ENCODE measurements around the gene ABHD2.
A peak's percentile ranks its signal among the peaks of the same experiment; 100 is the strongest.

The ABHD2 gene

GRCh38 chr15:89105147-89105546, 16.9 kb downstream of the ABHD2 start:
- H3K4me1 ChIP-seq (ENCODE audit: control extremely low read depth in 1 of 4, control insufficient read depth in 4 of 4, insufficient read depth in 4 of 4, low read length in 3 of 4): peaks cover 8 to 44% (median 30%) of the 10 kb centered on the region in 4 experiments
- ChIA-PET CTCF (interaction anchor here (1.2 to 10.1 kb wide), 4 partner anchors 12 to 69 kb away, joined by 3 to 59 read pairs (median 12); no protein-coding TSS in a partner anchor), POLR2A (no interaction called here)
- DNase-seq: no peak
- H3K27ac ChIP-seq (ENCODE audit: insufficient read depth in 1 of 2, low read depth in 1 of 2, low read length in 2 of 2, poor library complexity in 1 of 2, severe bottlenecking in 2 of 2): no peak overlapping the region
- H3K36me3 ChIP-seq (ENCODE audit: control insufficient read depth in 4 of 4, insufficient read depth in 4 of 4, low read length in 3 of 4): peaks cover 2 to 49% (median 18%) of the 10 kb centered on the region in 4 experiments
- WGBS (ENCODE audit: insufficient coverage): 100% methylated on average over 3 of the region's 4 CpGs
- H3K9me3 ChIP-seq (ENCODE audit: control extremely low read depth in 1 of 5, control insufficient read depth in 4 of 5, insufficient read depth in 2 of 5, low read depth in 1 of 5, low read length in 4 of 5): no peaks in the 10 kb centered on the region
- no peaks in the 10 kb centered on the region for H3K27me3 ChIP-seq (replicated peaks in 2 of 5; ENCODE audit: control insufficient read depth in 4 of 5, insufficient read depth in 5 of 5, low read length in 4 of 5)
- no peak overlapping the region for H3K4me3 ChIP-seq (ENCODE audit: control insufficient read depth in 1 of 7, extremely low read depth in 1 of 7, insufficient read depth in 4 of 7, low read depth in 2 of 7, low read length in 6 of 7)

GRCh38 chr15:89106200-89106599, 17.9 kb downstream of the ABHD2 start:
- no peak overlapping the region for H3K4me3 ChIP-seq (ENCODE audit: control insufficient read depth in 1 of 7, extremely low read depth in 1 of 7, insufficient read depth in 4 of 7, low read depth in 2 of 7, low read length in 6 of 7)
- CTCF ChIA-PET: interaction anchor here (1.0 to 3.6 kb wide), 3 partner anchors 9 to 13 kb away, joined by 4 to 14 read pairs (median 5); no protein-coding TSS in a partner anchor
- H3K36me3 ChIP-seq (ENCODE audit: control insufficient read depth in 4 of 4, insufficient read depth in 4 of 4, low read length in 3 of 4): peaks cover 0 to 49% (median 18%) of the 10 kb centered on the region in 4 experiments
- peaks cover 8 to 38% (median 26%) of the 10 kb centered on the region in 4 experiments for H3K4me1 ChIP-seq (ENCODE audit: control extremely low read depth in 1 of 4, control insufficient read depth in 4 of 4, insufficient read depth in 4 of 4, low read length in 3 of 4)
- POLR2A ChIA-PET: no interaction called here
- H3K27me3 ChIP-seq (replicated peaks in 2 of 5; ENCODE audit: control insufficient read depth in 4 of 5, insufficient read depth in 5 of 5, low read length in 4 of 5): no peaks in the 10 kb centered on the region
- no peaks in the 10 kb centered on the region for H3K9me3 ChIP-seq (ENCODE audit: control extremely low read depth in 1 of 5, control insufficient read depth in 4 of 5, insufficient read depth in 2 of 5, low read depth in 1 of 5, low read length in 4 of 5)
- no peak overlapping the region for H3K27ac ChIP-seq (ENCODE audit: insufficient read depth in 1 of 2, low read depth in 1 of 2, low read length in 2 of 2, poor library complexity in 1 of 2, severe bottlenecking in 2 of 2)
- no peak for DNase-seq
- WGBS (ENCODE audit: insufficient coverage): 96% methylated on average over 7 of the region's 11 CpGs

- peak in 2 of 3 donors; percentile 78 to 85 for DNase-seq
- CTCF ChIA-PET: interaction anchor here (0.9 to 2.0 kb wide), 6 partner anchors 10 to 71 kb away, joined by 3 to 7 read pairs (median 5); no protein-coding TSS in a partner anchor
- 45% methylated on average over 5 of the region's 5 CpGs for WGBS (ENCODE audit: insufficient coverage)
- Histone ChIP-seq H3K4me1 (ENCODE audit: control extremely low read depth in 1 of 4, control insufficient read depth in 4 of 4, insufficient read depth in 4 of 4, low read length in 3 of 4) (peaks cover 8 to 35% (median 25%) of the 10 kb centered on the region in 4 experiments), H3K27me3 (replicated peaks in 2 of 5; ENCODE audit: control insufficient read depth in 4 of 5, insufficient read depth in 5 of 5, low read length in 4 of 5) (no peaks in the 10 kb centered on the region), H3K9me3 (ENCODE audit: control extremely low read depth in 1 of 5, control insufficient read depth in 4 of 5, insufficient read depth in 2 of 5, low read depth in 1 of 5, low read length in 4 of 5) (no peaks in the 10 kb centered on the region), H3K27ac (ENCODE audit: insufficient read depth in 1 of 2, low read depth in 1 of 2, low read length in 2 of 2, poor library complexity in 1 of 2, severe bottlenecking in 2 of 2) (peak overlapping the region; percentile 21 to 69), H3K36me3 (ENCODE audit: control insufficient read depth in 4 of 4, insufficient read depth in 4 of 4, low read length in 3 of 4) (peaks cover 0 to 36% (median 13%) of the 10 kb centered on the region in 4 experiments), H3K4me3 (ENCODE audit: control insufficient read depth in 1 of 7, extremely low read depth in 1 of 7, insufficient read depth in 4 of 7, low read depth in 2 of 7, low read length in 6 of 7) (peak overlapping the region in 2 of 7 experiments; percentile 25 to 29)
- POLR2A ChIA-PET: interaction anchor here (1.1 to 1.2 kb wide), 2 partner anchors 20 to 35 kb away, joined by 3 read pairs; no protein-coding TSS in a partner anchor
Measured at GRCh38 chr15:89107984-89108383, 19.7 kb downstream of the ABHD2 start.

- no peaks in the 10 kb centered on the region for H3K9me3 ChIP-seq (ENCODE audit: control extremely low read depth in 1 of 5, control insufficient read depth in 4 of 5, insufficient read depth in 2 of 5, low read depth in 1 of 5, low read length in 4 of 5)
- 80% methylated on average over 2 of the region's 4 CpGs for WGBS (ENCODE audit: insufficient coverage)
- no peaks in the 10 kb centered on the region for H3K27me3 ChIP-seq (replicated peaks in 2 of 5; ENCODE audit: control insufficient read depth in 4 of 5, insufficient read depth in 5 of 5, low read length in 4 of 5)
- H3K27ac ChIP-seq (ENCODE audit: insufficient read depth in 1 of 2, low read depth in 1 of 2, low read length in 2 of 2, poor library complexity in 1 of 2, severe bottlenecking in 2 of 2): peak overlapping the region in 1 of 2 experiments; percentile 69
- POLR2A ChIA-PET: interaction anchor here (0.6 to 1.2 kb wide), 2 partner anchors 34 to 866 kb away, joined by 3 to 4 read pairs; no protein-coding TSS in a partner anchor
- H3K4me1 ChIP-seq (ENCODE audit: control extremely low read depth in 1 of 4, control insufficient read depth in 4 of 4, insufficient read depth in 4 of 4, low read length in 3 of 4): peaks cover 8 to 35% (median 25%) of the 10 kb centered on the region in 4 experiments
- no peak for DNase-seq
- peak overlapping the region in 2 of 7 experiments; percentile 1 to 11 for H3K4me3 ChIP-seq (ENCODE audit: control insufficient read depth in 1 of 7, extremely low read depth in 1 of 7, insufficient read depth in 4 of 7, low read depth in 2 of 7, low read length in 6 of 7)
- CTCF ChIA-PET: interaction anchor here (0.8 to 1.3 kb wide), 5 partner anchors 11 to 68 kb away, joined by 3 to 7 read pairs (median 3); no protein-coding TSS in a partner anchor
- peaks cover 0 to 32% (median 12%) of the 10 kb centered on the region in 4 experiments for H3K36me3 ChIP-seq (ENCODE audit: control insufficient read depth in 4 of 4, insufficient read depth in 4 of 4, low read length in 3 of 4)
Measured at GRCh38 chr15:89108835-89109234, 20.6 kb downstream of the ABHD2 start.

GRCh38 chr15:89109238-89109637, 21.0 kb downstream of the ABHD2 start:
- H3K4me1 ChIP-seq (ENCODE audit: control extremely low read depth in 1 of 4, control insufficient read depth in 4 of 4, insufficient read depth in 4 of 4, low read length in 3 of 4): peaks cover 8 to 35% (median 25%) of the 10 kb centered on the region in 4 experiments
- no peak for DNase-seq
- no CpG with 5 or more reads among the region's 4 CpGs for WGBS (ENCODE audit: insufficient coverage)
- no peaks in the 10 kb centered on the region for H3K9me3 ChIP-seq (ENCODE audit: control extremely low read depth in 1 of 5, control insufficient read depth in 4 of 5, insufficient read depth in 2 of 5, low read depth in 1 of 5, low read length in 4 of 5)
- ChIA-PET POLR2A (interaction anchor here (0.6 to 1.2 kb wide), 2 partner anchors 34 to 865 kb away, joined by 3 to 4 read pairs; no protein-coding TSS in a partner anchor), CTCF (interaction anchor here (0.8 to 0.9 kb wide), 4 partner anchors 18 to 68 kb away, joined by 3 read pairs; no protein-coding TSS in a partner anchor)
- peak overlapping the region in 2 of 7 experiments; percentile 1 to 11 for H3K4me3 ChIP-seq (ENCODE audit: control insufficient read depth in 1 of 7, extremely low read depth in 1 of 7, insufficient read depth in 4 of 7, low read depth in 2 of 7, low read length in 6 of 7)
- no peak overlapping the region for H3K27ac ChIP-seq (ENCODE audit: insufficient read depth in 1 of 2, low read depth in 1 of 2, low read length in 2 of 2, poor library complexity in 1 of 2, severe bottlenecking in 2 of 2)
- H3K36me3 ChIP-seq (ENCODE audit: control insufficient read depth in 4 of 4, insufficient read depth in 4 of 4, low read length in 3 of 4): peaks cover 2 to 32% (median 8%) of the 10 kb centered on the region in 4 experiments
- H3K27me3 ChIP-seq (replicated peaks in 2 of 5; ENCODE audit: control insufficient read depth in 4 of 5, insufficient read depth in 5 of 5, low read length in 4 of 5): no peaks in the 10 kb centered on the region

GRCh38 chr15:89110060-89110459, 21.8 kb downstream of the ABHD2 start:
- Histone ChIP-seq H3K9me3 (ENCODE audit: control extremely low read depth in 1 of 5, control insufficient read depth in 4 of 5, insufficient read depth in 2 of 5, low read depth in 1 of 5, low read length in 4 of 5) (no peaks in the 10 kb centered on the region), H3K27me3 (replicated peaks in 2 of 5; ENCODE audit: control insufficient read depth in 4 of 5, insufficient read depth in 5 of 5, low read length in 4 of 5) (no peaks in the 10 kb centered on the region), H3K27ac (ENCODE audit: insufficient read depth in 1 of 2, low read depth in 1 of 2, low read length in 2 of 2, poor library complexity in 1 of 2, severe bottlenecking in 2 of 2) (no peak overlapping the region), H3K4me3 (ENCODE audit: control insufficient read depth in 1 of 7, extremely low read depth in 1 of 7, insufficient read depth in 4 of 7, low read depth in 2 of 7, low read length in 6 of 7) (no peak overlapping the region), H3K36me3 (ENCODE audit: control insufficient read depth in 4 of 4, insufficient read depth in 4 of 4, low read length in 3 of 4) (peaks cover 4 to 35% (median 11%) of the 10 kb centered on the region in 4 experiments), H3K4me1 (ENCODE audit: control extremely low read depth in 1 of 4, control insufficient read depth in 4 of 4, insufficient read depth in 4 of 4, low read length in 3 of 4) (peaks cover 8 to 37% (median 27%) of the 10 kb centered on the region in 4 experiments)
- DNase-seq: no peak
- WGBS (ENCODE audit: insufficient coverage): 100% methylated on average over 5 of the region's 8 CpGs
- ChIA-PET POLR2A (no interaction called here), CTCF (interaction anchor here (1.4 to 3.9 kb wide), 3 partner anchors 10 to 53 kb away, joined by 3 to 20 read pairs (median 4); no protein-coding TSS in a partner anchor)

GRCh38 chr15:89111352-89111751, 23.1 kb downstream of the ABHD2 start:
- peaks cover 4 to 36% (median 19%) of the 10 kb centered on the region in 4 experiments for H3K36me3 ChIP-seq (ENCODE audit: control insufficient read depth in 4 of 4, insufficient read depth in 4 of 4, low read length in 3 of 4)

More at GRCh38 chr15:89111352-89111751, 23.1 kb downstream of the ABHD2 start:
- no peaks in the 10 kb centered on the region for H3K27me3 ChIP-seq (replicated peaks in 2 of 5; ENCODE audit: control insufficient read depth in 4 of 5, insufficient read depth in 5 of 5, low read length in 4 of 5)
- peaks cover 8 to 36% (median 28%) of the 10 kb centered on the region in 4 experiments for H3K4me1 ChIP-seq (ENCODE audit: control extremely low read depth in 1 of 4, control insufficient read depth in 4 of 4, insufficient read depth in 4 of 4, low read length in 3 of 4)
- no peak overlapping the region for H3K4me3 ChIP-seq (ENCODE audit: control insufficient read depth in 1 of 7, extremely low read depth in 1 of 7, insufficient read depth in 4 of 7, low read depth in 2 of 7, low read length in 6 of 7)
- no peak overlapping the region for H3K27ac ChIP-seq (ENCODE audit: insufficient read depth in 1 of 2, low read depth in 1 of 2, low read length in 2 of 2, poor library complexity in 1 of 2, severe bottlenecking in 2 of 2)
- POLR2A ChIA-PET: no interaction called here
- no peaks in the 10 kb centered on the region for H3K9me3 ChIP-seq (ENCODE audit: control extremely low read depth in 1 of 5, control insufficient read depth in 4 of 5, insufficient read depth in 2 of 5, low read depth in 1 of 5, low read length in 4 of 5)
- CTCF ChIA-PET: interaction anchor here (0.9 to 3.9 kb wide), 7 partner anchors 9 to 67 kb away, joined by 3 to 20 read pairs (median 4); no protein-coding TSS in a partner anchor
- no peak for DNase-seq

Measured in common myeloid progenitor, CD34-positive (primary cell).